ENCODE measurements around the gene SERPINA6.
"Not testable (repeated sequence)": the region's sequence is repeated elsewhere in the genome, so short reads cannot be mapped to it uniquely, and the experiment has no call there.

SERPINA6 gene

DNA sequence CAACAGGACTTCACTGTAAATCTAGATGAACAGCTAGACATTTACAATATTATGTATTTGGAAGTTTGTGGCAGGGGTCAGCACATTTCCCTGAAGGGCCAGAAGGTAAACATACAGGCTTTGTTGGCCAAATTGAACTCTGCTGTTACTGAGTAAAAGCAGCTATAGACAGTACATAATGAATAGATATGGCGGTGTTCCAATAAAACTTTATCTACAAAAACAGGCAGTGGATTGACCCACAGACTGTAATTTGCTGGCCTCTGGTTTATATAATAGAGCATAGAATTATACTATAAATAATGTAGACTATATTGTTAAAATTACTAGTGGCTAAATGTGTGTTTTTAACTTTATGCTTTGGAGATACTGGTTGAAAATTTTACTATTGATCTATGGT lies 55.8 kb downstream of the SERPINA6 start:
- TF ChIP-seq, protein P1, sequence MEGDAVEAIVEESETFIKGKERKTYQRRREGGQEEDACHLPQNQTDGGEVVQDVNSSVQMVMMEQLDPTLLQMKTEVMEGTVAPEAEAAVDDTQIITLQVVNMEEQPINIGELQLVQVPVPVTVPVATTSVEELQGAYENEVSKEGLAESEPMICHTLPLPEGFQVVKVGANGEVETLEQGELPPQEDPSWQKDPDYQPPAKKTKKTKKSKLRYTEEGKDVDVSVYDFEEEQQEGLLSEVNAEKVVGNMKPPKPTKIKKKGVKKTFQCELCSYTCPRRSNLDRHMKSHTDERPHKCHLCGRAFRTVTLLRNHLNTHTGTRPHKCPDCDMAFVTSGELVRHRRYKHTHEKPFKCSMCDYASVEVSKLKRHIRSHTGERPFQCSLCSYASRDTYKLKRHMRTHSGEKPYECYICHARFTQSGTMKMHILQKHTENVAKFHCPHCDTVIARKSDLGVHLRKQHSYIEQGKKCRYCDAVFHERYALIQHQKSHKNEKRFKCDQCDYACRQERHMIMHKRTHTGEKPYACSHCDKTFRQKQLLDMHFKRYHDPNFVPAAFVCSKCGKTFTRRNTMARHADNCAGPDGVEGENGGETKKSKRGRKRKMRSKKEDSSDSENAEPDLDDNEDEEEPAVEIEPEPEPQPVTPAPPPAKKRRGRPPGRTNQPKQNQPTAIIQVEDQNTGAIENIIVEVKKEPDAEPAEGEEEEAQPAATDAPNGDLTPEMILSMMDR (IDR thresholded peaks at IDR 0.05; ENCODE audit: insufficient read depth, low read length, poor library complexity, severe bottlenecking), result no peak
- Histone ChIP-seq H3K27me3 (replicated peaks; ENCODE audit: control insufficient read depth, insufficient read depth, low read length) (no peaks in the 10 kb centered on the region), H3K4me3 (replicated peaks; ENCODE audit: low read depth, low read length) (no peak overlapping the region), H3K36me3 (ENCODE audit: control insufficient read depth, insufficient read depth, low read length) (no peaks in the 10 kb centered on the region)
- no peak for DNase-seq (ENCODE audit: extremely low read depth, insufficient read length)

DNA sequence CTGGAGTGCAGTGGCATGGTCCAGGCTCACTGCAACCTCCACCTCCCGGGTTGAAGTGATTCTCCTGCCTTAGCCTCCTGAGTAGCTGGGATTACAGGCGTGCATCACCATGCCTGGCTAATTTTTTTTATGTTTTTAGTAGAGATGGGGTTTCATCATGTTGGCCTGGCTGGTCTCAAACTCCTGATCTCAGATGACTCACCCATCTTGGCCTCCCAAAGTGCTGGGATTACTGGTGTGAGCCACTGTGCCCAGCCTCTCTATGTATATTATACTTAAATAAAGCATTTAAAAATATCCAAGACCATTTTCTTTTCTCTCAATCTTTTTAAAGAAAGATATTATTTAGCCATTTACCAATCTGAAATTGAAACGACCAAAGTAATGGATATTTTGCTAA lies 58.9 kb downstream of the SERPINA6 start:
- H3K36me3 ChIP-seq (ENCODE audit: control insufficient read depth, insufficient read depth, low read length); DNase-seq (ENCODE audit: extremely low read depth, insufficient read length); H3K4me3 ChIP-seq (replicated peaks; ENCODE audit: low read depth, low read length); H3K27me3 ChIP-seq (replicated peaks; ENCODE audit: control insufficient read depth, insufficient read depth, low read length): not testable (repeated sequence)
